H9 (cell line): ENCODE measurements around the gene VEGFB. TPM values are rescaled to one million over a fixed set of nuclear protein-coding genes. Genes with fewer than 3 reads are reported as not detected.
A peak's percentile ranks its signal among the peaks of the same experiment; 100 is the strongest.

ENCODE experiments used
- DNase-seq: peaks from one replicate; pipeline ENCODE4 v3.0.0-alpha.2; 2017
- H2AFZ ChIP-seq: one replicate; pipeline ENCODE4 v1.6.1; 2013; ENCODE audit warnings: mild to moderate bottlenecking, low read length, control low read depth, moderate library complexity
- H2AK5ac ChIP-seq: 2 replicates; pipeline ENCODE4 v1.6.1; 2013; ENCODE audit warnings: low read length, control low read depth, mixed read lengths; ENCODE audit not compliant: insufficient read length
- H2BK120ac ChIP-seq: one replicate; pipeline ENCODE4 v1.6.1; 2013; ENCODE audit warnings: low read depth, mild to moderate bottlenecking, low read length, control low read depth, inconsistent platforms; ENCODE audit not compliant: poor library complexity, severe bottlenecking
- H2BK12ac ChIP-seq: 2 replicates; pipeline ENCODE4 v1.6.1; 2013; ENCODE audit warnings: low read length, control low read depth, mixed read lengths, low read depth; ENCODE audit not compliant: insufficient read length
- H2BK15ac ChIP-seq: 2 replicates; pipeline ENCODE4 v1.6.1; 2013; ENCODE audit warnings: low read depth, low read length, control low read depth
- H2BK20ac ChIP-seq: one replicate; pipeline ENCODE4 v1.6.1; 2013; ENCODE audit warnings: low read depth, mild to moderate bottlenecking, low read length, control low read depth, inconsistent platforms; ENCODE audit not compliant: poor library complexity, severe bottlenecking
- H2BK5ac ChIP-seq: 2 replicates; pipeline ENCODE4 v1.6.1; 2013; ENCODE audit warnings: low read length, control low read depth, mixed read lengths; ENCODE audit not compliant: insufficient read length
- H3K14ac ChIP-seq: 2 replicates; pipeline ENCODE4 v1.6.1; 2013; ENCODE audit warnings: low read length, control low read depth; ENCODE audit not compliant: insufficient read depth
- H3K18ac ChIP-seq: 2 replicates; pipeline ENCODE4 v1.6.1; 2013; ENCODE audit warnings: low read depth, mild to moderate bottlenecking, mixed read lengths, low read length, control low read depth; ENCODE audit not compliant: insufficient read length
- H3K23ac ChIP-seq: 2 replicates; pipeline ENCODE4 v1.6.1; 2013; ENCODE audit warnings: low read length, control low read depth, mixed read lengths, low read depth; ENCODE audit not compliant: insufficient read length
- H3K23me2 ChIP-seq: 2 replicates; pipeline ENCODE4 v1.6.1; 2013; ENCODE audit warnings: low read depth, mild to moderate bottlenecking, mixed read lengths, low read length, control low read depth; ENCODE audit not compliant: insufficient read length, poor library complexity, severe bottlenecking
- H3K27ac ChIP-seq: 2 replicates; pipeline ENCODE4 v1.5.1; 2013; ENCODE audit warnings: low read length, control low read depth, mixed read lengths, low read depth; ENCODE audit not compliant: insufficient read length
- H3K27me3 ChIP-seq: 2 replicates; pipeline ENCODE4 v1.6.1; 2013; ENCODE audit warnings: low read length, control low read depth, inconsistent platforms; ENCODE audit not compliant: insufficient read depth
- H3K4ac ChIP-seq: 2 replicates; pipeline ENCODE4 v1.6.1; 2013; ENCODE audit warnings: low read depth, mild to moderate bottlenecking, control low read depth, inconsistent platforms, low read length, moderate library complexity
- H3K4me1 ChIP-seq: 2 replicates; pipeline ENCODE4 v1.6.1; 2013; ENCODE audit warnings: low read length, control low read depth, inconsistent platforms; ENCODE audit not compliant: insufficient read depth
- H3K4me2 ChIP-seq: 2 replicates; pipeline ENCODE4 v1.6.1; 2013; ENCODE audit warnings: low read length, control low read depth, mixed read lengths; ENCODE audit not compliant: insufficient read length, insufficient read depth
- H3K56ac ChIP-seq: 2 replicates; pipeline ENCODE4 v1.6.1; 2013; ENCODE audit warnings: low read depth, mild to moderate bottlenecking, mixed read lengths, low read length, control low read depth; ENCODE audit not compliant: insufficient read length
- H3K79me1 ChIP-seq: 2 replicates; pipeline ENCODE4 v1.6.1; 2013; ENCODE audit warnings: low read depth, mild to moderate bottlenecking, moderate library complexity, low read length, control low read depth, inconsistent platforms; ENCODE audit not compliant: insufficient read depth, poor library complexity, severe bottlenecking
- H3K79me2 ChIP-seq: 2 replicates; pipeline ENCODE4 v1.6.1; 2013; ENCODE audit warnings: low read length, control low read depth, inconsistent platforms; ENCODE audit not compliant: insufficient read depth
- H3K9ac ChIP-seq: 2 replicates; pipeline ENCODE4 v1.6.1; 2013; ENCODE audit warnings: low read length, control low read depth, mixed read lengths; ENCODE audit not compliant: insufficient read length; ENCODE audit errors: extremely low read depth
- H3K9me3 ChIP-seq: one replicate; pipeline ENCODE4 v1.6.1; 2013; ENCODE audit warnings: low read depth, low read length, inconsistent platforms; ENCODE audit not compliant: control insufficient read depth
- H3T11ph ChIP-seq: one replicate; pipeline ENCODE4 v1.6.1; 2013; ENCODE audit warnings: mild to moderate bottlenecking, low read length, control low read depth, inconsistent platforms
- H4K20me1 ChIP-seq: one replicate; pipeline ENCODE4 v1.6.1; 2013; ENCODE audit not compliant: control insufficient read depth, insufficient read length, insufficient read depth
- H4K5ac ChIP-seq: 2 replicates; pipeline ENCODE4 v1.6.1; 2013; ENCODE audit warnings: low read depth, mild to moderate bottlenecking, mixed read lengths, low read length, control low read depth; ENCODE audit not compliant: insufficient read length
- H4K8ac ChIP-seq: replicated peaks from 2 replicates; pipeline ENCODE4 v1.6.1; 2013; ENCODE audit warnings: low read length, control low read depth, mixed read lengths, low read depth; ENCODE audit not compliant: insufficient read length
- H4K91ac ChIP-seq: 2 replicates; pipeline ENCODE4 v1.6.1; 2013; ENCODE audit warnings: low read depth, mild to moderate bottlenecking, moderate library complexity, mixed read lengths, low read length, control low read depth; ENCODE audit not compliant: insufficient read length
- H3K27ac Mint-ChIP-seq, 3 experiments: 2 replicates in 2 of 3; 3 replicates in 1 of 3; pipeline ENCODE4 v1.8.0; 2020 to 2021; ENCODE audit warnings: mixed read lengths in 3 of 3, mild to moderate bottlenecking in 1 of 3, moderate library complexity in 1 of 3
- H3K27me3 Mint-ChIP-seq: 2 replicates; pipeline ENCODE4 v1.8.0; 2021; ENCODE audit warnings: low read depth, mild to moderate bottlenecking, moderate library complexity, mixed read lengths
- H3K36me3 Mint-ChIP-seq, 3 experiments: 2 replicates in 2 of 3; 3 replicates in 1 of 3; pipeline ENCODE4 v1.8.0; 2020 to 2021; ENCODE audit warnings: low read depth in 3 of 3, mixed read lengths in 3 of 3; ENCODE audit not compliant: insufficient read depth in 1 of 3
- H3K4me1 Mint-ChIP-seq, 2 experiments: 2 replicates each; pipeline ENCODE4 v1.8.0; 2020; ENCODE audit warnings: mixed read lengths in 2 of 2
- H3K4me3 Mint-ChIP-seq, 2 experiments: 2 replicates in 1 of 2; 3 replicates in 1 of 2; pipeline ENCODE4 v1.8.0; 2020 to 2021; ENCODE audit warnings: mild to moderate bottlenecking in 2 of 2, mixed read lengths in 2 of 2, moderate library complexity in 1 of 2
- H3K9me3 Mint-ChIP-seq, 2 experiments: 2 replicates in 1 of 2; 3 replicates in 1 of 2; pipeline ENCODE4 v1.8.0; 2020; ENCODE audit warnings: mild to moderate bottlenecking in 2 of 2, mixed read lengths in 2 of 2, moderate library complexity in 1 of 2
- CTCF ChIP-seq: fragments of 200-600 bp; sonication (generic); conservative IDR thresholded peaks from 3 replicates; pipeline ENCODE4 v1.8.0; 2021; ENCODE audit warnings: antibody characterized with exemption, mild to moderate bottlenecking
- WGBS: extraction: QIAGEN DNeasy Blood & Tissue Kit; methylation state at CpG from one replicate; pipeline ENCODE4 v1.1.7; 2013; ENCODE audit warnings: missing lambda C conversion rate, low lambda C conversion rate, mixed read lengths; ENCODE audit not compliant: insufficient read length; ENCODE audit errors: extremely low coverage; 5-methylcytosine and 5-hydroxymethylcytosine counted together
- total RNA-seq: library from RNA; stranded (reverse); gene quantifications from 2 replicates; pipeline ENCODE4 v1.2.1, GENCODE V29; 2021

The VEGFB gene
- total RNA-seq, 1 experiment from 2014 or later, result 57.7 TPM

GRCh38 chr11:64251753-64252002 lies 17.3 kb downstream of the VEGFB start:
- Histone ChIP-seq H3K56ac (no peak overlapping the region), H3K4me2 (peak overlapping the region; percentile 76), H2BK12ac (no peak overlapping the region), H2BK5ac (no peak overlapping the region), H4K91ac (no peak overlapping the region), H4K8ac (no peak overlapping the region), H2BK20ac (no peak overlapping the region), H2BK120ac (no peak overlapping the region), H2AFZ (no peak overlapping the region), H3K79me2 (no peaks in the 10 kb centered on the region; the same call in 1 of the 2 replicates), H3K27me3 (no peaks in the 10 kb centered on the region), H4K5ac (no peak overlapping the region), H3K4me1 (peaks cover 9% of the 10 kb centered on the region; the same call in 1 of the 2 replicates), H3K9me3 (no peaks in the 10 kb centered on the region), H3K79me1 (peaks cover 3% of the 10 kb centered on the region), H3K4ac (no peak overlapping the region), H3K9ac (peak overlapping the region; percentile 33), H4K20me1 (no peaks in the 10 kb centered on the region), H3K18ac (no peak overlapping the region), H2BK15ac (no peak overlapping the region), H3K27ac (no peak overlapping the region), H3K23ac (no peak overlapping the region), H3K23me2 (peaks cover 21% of the 10 kb centered on the region), H3T11ph (no peak overlapping the region), H2AK5ac (no peak overlapping the region), H3K14ac (peak overlapping the region; percentile 24; the same call in 1 of the 2 replicates)
- Mint-ChIP-seq H3K4me3 (peak overlapping the region; percentile 85 to 98), H3K27me3 (no peaks in the 10 kb centered on the region), H3K27ac (peak overlapping the region in 2 of 3 experiments; percentile 88 to 95; a peak in 2 of 7 replicates), H3K4me1 (peaks cover 34 to 44% of the 10 kb centered on the region in 2 experiments), H3K36me3 (peaks cover 12 to 28% (median 24%) of the 10 kb centered on the region in 3 experiments; a peak in 6 of 7 replicates), H3K9me3 (no peaks in the 10 kb centered on the region; a peak in 1 of 5 replicates)
- no peak for DNase-seq
- no CpG with 5 or more reads among the region's 18 CpGs for WGBS
- no peak for TF ChIP-seq CTCF
